ENCODE results near the gene DDX54. TPM values are rescaled to one million over a fixed set of nuclear protein-coding genes. Genes with fewer than 3 reads are reported as not detected.
A peak's percentile ranks its signal among the peaks of the same experiment; 100 is the strongest.

DDX54 gene
- total RNA-seq, 2 donors from 2014 or later = 52.7 TPM

DNA sequence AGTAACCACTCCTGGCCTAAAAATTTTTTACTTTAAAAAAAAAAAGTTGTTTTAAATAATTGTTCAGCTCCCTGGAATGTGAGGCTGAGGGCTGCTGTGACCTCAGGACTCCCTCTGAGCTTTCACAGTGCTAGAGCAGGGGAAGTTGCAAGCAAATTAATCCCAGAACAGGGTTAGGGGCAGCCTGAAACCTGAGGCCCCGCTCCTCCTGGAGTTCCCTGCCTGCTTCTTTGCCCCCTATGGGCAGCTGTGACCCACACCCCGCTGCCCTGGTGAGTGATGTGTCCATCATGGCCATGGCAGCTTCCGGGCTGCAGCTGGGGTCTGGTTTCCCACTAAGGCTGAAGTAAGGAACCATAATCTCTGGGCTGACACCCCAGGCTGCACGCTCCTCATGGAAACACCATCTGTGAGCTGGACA is 9.7 kb upstream of the DDX54 start:
- no peak for ATAC-seq
- H3K9me3 ChIP-seq = no peaks in the 10 kb centered on the region
- WGBS, 2 donors = 86 to 89% methylated on average over 4 of the region's 4 CpGs
- intact Hi-C loops (cut with DNase I) = loop anchor here (10.0 kb wide), 1 partner anchor 230 kb away; the partner anchor contains the start of gene SDSL
- no peak for DNase-seq
- no peak overlapping the region for H3K27ac ChIP-seq
- peaks cover 18% of the 10 kb centered on the region for H3K4me1 ChIP-seq
- TF ChIP-seq, protein P1, sequence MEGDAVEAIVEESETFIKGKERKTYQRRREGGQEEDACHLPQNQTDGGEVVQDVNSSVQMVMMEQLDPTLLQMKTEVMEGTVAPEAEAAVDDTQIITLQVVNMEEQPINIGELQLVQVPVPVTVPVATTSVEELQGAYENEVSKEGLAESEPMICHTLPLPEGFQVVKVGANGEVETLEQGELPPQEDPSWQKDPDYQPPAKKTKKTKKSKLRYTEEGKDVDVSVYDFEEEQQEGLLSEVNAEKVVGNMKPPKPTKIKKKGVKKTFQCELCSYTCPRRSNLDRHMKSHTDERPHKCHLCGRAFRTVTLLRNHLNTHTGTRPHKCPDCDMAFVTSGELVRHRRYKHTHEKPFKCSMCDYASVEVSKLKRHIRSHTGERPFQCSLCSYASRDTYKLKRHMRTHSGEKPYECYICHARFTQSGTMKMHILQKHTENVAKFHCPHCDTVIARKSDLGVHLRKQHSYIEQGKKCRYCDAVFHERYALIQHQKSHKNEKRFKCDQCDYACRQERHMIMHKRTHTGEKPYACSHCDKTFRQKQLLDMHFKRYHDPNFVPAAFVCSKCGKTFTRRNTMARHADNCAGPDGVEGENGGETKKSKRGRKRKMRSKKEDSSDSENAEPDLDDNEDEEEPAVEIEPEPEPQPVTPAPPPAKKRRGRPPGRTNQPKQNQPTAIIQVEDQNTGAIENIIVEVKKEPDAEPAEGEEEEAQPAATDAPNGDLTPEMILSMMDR (IDR thresholded peaks at IDR 0.05) = no peak
- no peak for TF ChIP-seq POLR2A (IDR thresholded peaks at IDR 0.05)
- no peak overlapping the region for H3K4me3 ChIP-seq
- peaks cover 0 to 2% of the 10 kb centered on the region in 2 donors for H3K36me3 ChIP-seq (replicated peaks in 1 of 2; ENCODE audit: insufficient read depth in 1 of 2, low read depth in 2 of 2)
- H3K27me3 ChIP-seq = no peaks in the 10 kb centered on the region

DNA sequence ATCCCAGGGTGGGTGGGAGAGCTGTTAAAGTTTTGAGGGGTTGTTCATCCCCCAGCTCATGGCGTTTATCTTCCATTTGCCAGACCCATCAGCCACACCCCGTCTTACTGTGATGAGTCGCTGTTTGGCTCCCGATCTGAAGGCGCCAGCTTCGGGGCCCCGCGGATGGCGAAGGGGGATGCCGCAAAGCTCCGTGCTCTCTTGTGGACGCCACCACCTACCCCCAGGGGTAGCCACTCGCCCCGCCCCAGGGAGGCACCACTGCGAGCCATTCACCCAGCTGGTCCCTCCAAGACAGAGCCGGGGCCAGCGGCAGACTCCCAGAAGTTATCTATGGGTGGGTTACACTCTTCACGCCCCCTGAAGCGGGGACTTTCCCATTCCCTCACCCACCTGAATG is 5.9 kb upstream of the DDX54 start:
- intact Hi-C loops (cut with DNase I) = loop anchor here (10.0 kb wide), 1 partner anchor 234 kb away; the partner anchor contains the start of gene SDSL
- Histone ChIP-seq H3K9me3 (no peaks in the 10 kb centered on the region), H3K4me1 (peaks cover 20% of the 10 kb centered on the region), H3K4me3 (no peak overlapping the region), H3K27me3 (no peaks in the 10 kb centered on the region), H3K36me3 (replicated peaks in 1 of 2; ENCODE audit: insufficient read depth in 1 of 2, low read depth in 2 of 2) (peaks cover 0 to 2% of the 10 kb centered on the region in 2 donors), H3K27ac (no peak overlapping the region)
- DNase-seq (no peak), ATAC-seq (no peak)
- no peak for TF ChIP-seq POLR2A (IDR thresholded peaks at IDR 0.05)
- TF ChIP-seq, protein P1 (IDR thresholded peaks at IDR 0.05) = no peak
- 92 to 93% methylated on average over 17 to 19 of the region's 19 CpGs for WGBS, 2 donors

DNA sequence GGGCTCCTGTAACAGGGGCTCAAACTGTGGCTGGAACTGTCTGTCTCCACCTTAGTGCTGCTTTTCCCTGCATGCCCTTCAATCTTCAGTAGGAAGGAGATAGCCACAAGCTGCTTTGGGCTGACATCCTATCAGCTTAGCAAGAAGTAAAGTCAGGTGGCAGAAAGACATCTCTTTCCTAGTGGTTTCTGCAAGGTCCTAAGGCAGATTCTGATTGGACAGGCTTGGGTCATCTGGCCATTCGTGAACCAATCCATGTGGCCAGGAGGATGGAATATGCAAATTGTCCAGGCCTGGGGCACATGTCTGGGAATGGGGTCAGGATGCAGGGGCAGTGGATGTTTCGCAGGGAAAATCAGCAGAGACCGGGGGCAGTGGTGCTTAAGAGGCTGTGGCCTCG is 5.5 kb upstream of the DDX54 start:
- no peak for TF ChIP-seq POLR2A (IDR thresholded peaks at IDR 0.05)
- TF ChIP-seq, protein P1 (IDR thresholded peaks at IDR 0.05) = no peak
- H3K27ac ChIP-seq = no peak overlapping the region
- no peak for ATAC-seq

DNA sequence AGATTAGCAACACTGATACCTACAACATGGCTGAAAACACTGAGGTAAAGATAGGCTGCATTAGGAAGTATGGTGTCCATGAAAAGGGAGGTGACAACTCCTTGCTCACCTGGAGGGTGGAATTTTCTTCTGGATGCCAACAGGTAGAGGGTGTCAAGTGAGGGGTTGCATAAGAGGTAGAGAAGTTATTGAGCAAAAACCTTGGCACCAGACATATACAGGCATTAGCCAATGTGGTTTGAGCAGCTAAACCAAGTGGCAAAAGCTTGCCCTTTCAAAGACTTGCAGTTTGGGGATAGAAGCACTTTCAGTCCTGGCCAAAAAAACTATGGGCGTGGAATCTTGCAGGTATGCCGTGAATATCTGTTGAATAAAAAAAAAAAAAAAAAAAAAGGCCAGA is 4.1 kb upstream of the DDX54 start:
- WGBS, 2 donors = 78 to 84% methylated on average over 2 of the region's 2 CpGs
- H3K4me1 ChIP-seq = peaks cover 26% of the 10 kb centered on the region
- no peak overlapping the region for H3K27ac ChIP-seq
- peaks cover 0 to 2% of the 10 kb centered on the region in 2 donors for H3K36me3 ChIP-seq (replicated peaks in 1 of 2; ENCODE audit: insufficient read depth in 1 of 2, low read depth in 2 of 2)
- DNase-seq (no peak), ATAC-seq (no peak)
- H3K27me3 ChIP-seq = no peaks in the 10 kb centered on the region
- H3K4me3 ChIP-seq = no peak overlapping the region
- no peaks in the 10 kb centered on the region for H3K9me3 ChIP-seq
- intact Hi-C loops (cut with DNase I) = no loop called here
- TF ChIP-seq, protein P1 (IDR thresholded peaks at IDR 0.05) = no peak
- TF ChIP-seq POLR2A (IDR thresholded peaks at IDR 0.05) = no peak

More for the DNA sequence above, 5.5 kb upstream of the DDX54 start:
- peaks cover 0 to 2% of the 10 kb centered on the region in 2 donors for H3K36me3 ChIP-seq (replicated peaks in 1 of 2; ENCODE audit: insufficient read depth in 1 of 2, low read depth in 2 of 2)
- no peak overlapping the region for H3K4me3 ChIP-seq
- 85 to 100% methylated on average over 1 to 4 of the region's 4 CpGs for WGBS, 2 donors
- no peak for DNase-seq
- no peaks in the 10 kb centered on the region for H3K9me3 ChIP-seq
- intact Hi-C loops (cut with DNase I) = loop anchor here (10.0 kb wide), 1 partner anchor 234 kb away; the partner anchor contains the start of gene SDSL
- peaks cover 25% of the 10 kb centered on the region for H3K4me1 ChIP-seq
- H3K27me3 ChIP-seq = no peaks in the 10 kb centered on the region

DNA sequence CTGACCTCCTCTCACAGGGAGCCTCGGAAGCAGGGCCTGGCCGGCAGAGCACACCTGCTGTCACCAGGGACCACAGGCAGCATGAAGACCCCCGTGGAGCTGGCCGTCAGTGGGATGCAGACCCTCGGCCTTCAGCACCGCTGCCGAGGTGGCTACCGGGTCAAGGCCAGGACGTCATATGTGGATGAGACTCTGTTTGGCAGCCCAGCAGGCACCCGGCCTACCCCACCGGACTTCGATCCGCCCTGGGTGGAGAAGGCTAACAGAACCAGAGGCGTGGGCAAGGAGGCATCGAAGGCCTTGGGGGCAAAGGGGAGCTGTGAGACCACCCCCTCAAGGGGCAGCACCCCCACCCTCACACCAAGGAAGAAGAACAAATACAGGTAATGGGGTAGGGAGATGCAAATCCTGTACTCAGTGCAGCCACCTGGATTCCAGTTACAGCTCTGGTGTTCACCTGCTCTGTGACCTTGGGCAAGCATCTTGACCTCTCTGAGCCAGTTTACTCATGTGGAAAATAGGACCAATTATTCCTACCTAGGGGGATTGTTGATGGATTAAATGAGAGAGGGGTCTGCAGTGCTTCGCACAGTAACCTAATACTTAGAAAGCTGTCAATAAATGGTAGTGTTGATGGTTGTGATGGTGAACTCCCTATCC is 1.5 kb upstream of the DDX54 start:
- Histone ChIP-seq H3K27ac (peak overlapping the region in 1 of 4 donors; percentile 12), H3K27me3 (no peaks in the 10 kb centered on the region), H3K9me3 (no peaks in the 10 kb centered on the region), H3K4me3 (no peak overlapping the region), H3K36me3 (replicated peaks in 1 of 2; ENCODE audit: insufficient read depth in 1 of 2, low read depth in 2 of 2) (no peaks in the 10 kb centered on the region), H3K4me1 (peaks cover 34% of the 10 kb centered on the region)
- DNase-seq (no peak), ATAC-seq (no peak)
- TF ChIP-seq, protein P1 (IDR thresholded peaks at IDR 0.05) = no peak
- no peak for TF ChIP-seq POLR2A (IDR thresholded peaks at IDR 0.05)
- intact Hi-C loops (cut with DNase I) = no loop called here
- WGBS, 2 donors = 32 to 37% methylated on average over 14 to 16 of the region's 16 CpGs

Measured in body of pancreas (tissue), 4 donors.